Large intestine (tissue), 3 donors: ENCODE data around the gene SPTLC1. TPM values are rescaled to one million over a fixed set of nuclear protein-coding genes. Genes with fewer than 3 reads are reported as not detected.

Source experiments
- DNase-seq, 2 donors: peaks; one replicate each; pipeline versions ENCODE4 v3.0.0 to v3.0.0-alpha.2; 2013
- H3K27ac ChIP-seq: one replicate; pipeline ENCODE4 v1.5.1; 2013; ENCODE audit warnings: low read length
- H3K27me3 ChIP-seq: 2 replicates; pipeline ENCODE4 v1.6.1; 2013; ENCODE audit warnings: low read length; ENCODE audit not compliant: control insufficient read depth, insufficient read depth
- H3K36me3 ChIP-seq: 2 replicates; pipeline ENCODE4 v1.6.1; 2013; ENCODE audit warnings: low read length; ENCODE audit not compliant: control insufficient read depth, insufficient read depth
- H3K4me1 ChIP-seq: one replicate; pipeline ENCODE4 v1.6.1; 2013; ENCODE audit warnings: low read length; ENCODE audit not compliant: control insufficient read depth, insufficient read depth
- H3K4me3 ChIP-seq: one replicate; pipeline ENCODE4 v1.5.1; 2013; ENCODE audit warnings: low read length
- H3K9me3 ChIP-seq: one replicate; pipeline ENCODE4 v1.6.1; 2013; ENCODE audit warnings: mild to moderate bottlenecking, low read depth, low read length, moderate library complexity; ENCODE audit not compliant: control insufficient read depth
- WGBS: methylation state at CpG from one replicate; pipeline ENCODE4 v1.1.5; 2013; ENCODE audit warnings: low lambda C conversion rate; ENCODE audit not compliant: insufficient coverage; 5-methylcytosine and 5-hydroxymethylcytosine counted together
- polyA plus RNA-seq: library from polyadenylated mRNA; unstranded; fragments of 120-200 nt; gene quantifications from one replicate; pipeline ENCODE4 v1.2.1, GENCODE V29; 2013

Gene SPTLC1
- polyA plus RNA-seq, 1 donor, result 82.1 TPM

DNA sequence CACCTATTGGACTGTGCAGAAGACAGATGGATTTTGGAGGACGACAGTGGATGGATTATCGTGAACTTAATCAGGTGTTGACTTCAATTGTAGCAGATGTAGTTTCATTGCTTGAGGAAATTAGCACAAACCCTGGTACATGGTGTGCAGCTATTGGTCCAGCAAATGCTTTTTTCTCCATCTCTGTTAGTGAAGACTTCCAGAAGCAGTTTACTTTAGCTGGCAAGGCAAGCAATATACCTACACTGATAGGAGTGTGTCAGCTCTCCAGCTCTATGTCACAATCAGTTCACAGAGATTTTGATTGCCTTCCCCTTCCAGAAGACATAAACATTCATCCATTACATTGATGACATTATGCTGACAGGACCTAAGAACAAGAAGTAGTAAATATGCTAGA is 129.5 kb downstream of the SPTLC1 start:
- Histone ChIP-seq H3K27me3 (no peaks in the 10 kb centered on the region), H3K36me3 (no peaks in the 10 kb centered on the region), H3K27ac (no peak overlapping the region), H3K4me3 (no peak overlapping the region), H3K4me1 (no peaks in the 10 kb centered on the region), H3K9me3 (no peaks in the 10 kb centered on the region)
- DNase-seq, result no peak
- WGBS, result no CpG with 5 or more reads among the region's 2 CpGs

Other genes with a start within 250 kb of the SPTLC1 start
- 17.5 TPM for gene ROR2, start 165.2 kb downstream of the SPTLC1 start, polyA plus RNA-seq
- gene IARS1, start 178.3 kb upstream of the SPTLC1 start, polyA plus RNA-seq, result 60.5 TPM
- gene NOL8, start 209.9 kb upstream of the SPTLC1 start, polyA plus RNA-seq, result 38.8 TPM
- gene CENPP, start 210.5 kb upstream of the SPTLC1 start, polyA plus RNA-seq, result 2.8 TPM